ENCODE data around the gene PDE1C.

The PDE1C gene

DNA sequence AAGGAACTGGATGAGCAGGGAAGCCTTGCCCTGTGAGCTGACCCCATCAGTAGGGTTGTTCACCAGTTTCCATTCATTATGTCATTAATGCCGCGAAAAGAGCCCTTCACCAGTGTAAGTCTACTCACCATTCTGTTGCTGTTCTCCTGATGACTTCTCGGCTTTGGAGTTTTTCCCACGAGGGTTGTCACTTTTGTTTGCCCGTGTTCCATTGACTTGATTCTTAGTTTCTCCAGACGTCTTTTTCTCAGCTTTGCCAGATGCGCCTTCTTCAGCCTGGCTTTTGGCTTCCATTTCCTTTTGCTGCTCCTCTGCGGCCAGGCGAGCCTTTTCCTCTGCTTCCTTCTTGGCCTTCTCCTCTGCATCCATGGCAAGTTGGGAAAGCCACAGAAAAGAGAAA lies 254.4 kb downstream of the PDE1C start:
- Histone ChIP-seq H3K4me1 (ENCODE audit: control insufficient read depth, insufficient read depth, low read length, unreplicated experiment) (peaks cover 25% of the 10 kb centered on the region), H3K27ac (ENCODE audit: low read depth, low read length) (no peak overlapping the region), H3K4me3 (ENCODE audit: low read depth, low read length) (no peak overlapping the region), H3K79me2 (ENCODE audit: control insufficient read depth, insufficient read depth, low read length, unreplicated experiment) (no peaks in the 10 kb centered on the region), H3K27me3 (ENCODE audit: insufficient read depth, low read length) (no peaks in the 10 kb centered on the region), H3K36me3 (ENCODE audit: insufficient read depth, low read length) (no peaks in the 10 kb centered on the region), H2AFZ (ENCODE audit: low read length, unreplicated experiment) (no peak overlapping the region)

GRCh38 chr7:31814187-31814586 lies 256.0 kb downstream of the PDE1C start:
- H3K79me2 ChIP-seq (ENCODE audit: control insufficient read depth, insufficient read depth, low read length, unreplicated experiment), result no peaks in the 10 kb centered on the region
- no peak overlapping the region for H2AFZ ChIP-seq (ENCODE audit: low read length, unreplicated experiment)
- H3K27ac ChIP-seq (ENCODE audit: low read depth, low read length), result no peak overlapping the region
- H3K4me1 ChIP-seq (ENCODE audit: control insufficient read depth, insufficient read depth, low read length, unreplicated experiment), result peaks cover 25% of the 10 kb centered on the region
- no peaks in the 10 kb centered on the region for H3K36me3 ChIP-seq (ENCODE audit: insufficient read depth, low read length)
- H3K4me3 ChIP-seq (ENCODE audit: low read depth, low read length), result no peak overlapping the region
- no peaks in the 10 kb centered on the region for H3K27me3 ChIP-seq (ENCODE audit: insufficient read depth, low read length)

DNA sequence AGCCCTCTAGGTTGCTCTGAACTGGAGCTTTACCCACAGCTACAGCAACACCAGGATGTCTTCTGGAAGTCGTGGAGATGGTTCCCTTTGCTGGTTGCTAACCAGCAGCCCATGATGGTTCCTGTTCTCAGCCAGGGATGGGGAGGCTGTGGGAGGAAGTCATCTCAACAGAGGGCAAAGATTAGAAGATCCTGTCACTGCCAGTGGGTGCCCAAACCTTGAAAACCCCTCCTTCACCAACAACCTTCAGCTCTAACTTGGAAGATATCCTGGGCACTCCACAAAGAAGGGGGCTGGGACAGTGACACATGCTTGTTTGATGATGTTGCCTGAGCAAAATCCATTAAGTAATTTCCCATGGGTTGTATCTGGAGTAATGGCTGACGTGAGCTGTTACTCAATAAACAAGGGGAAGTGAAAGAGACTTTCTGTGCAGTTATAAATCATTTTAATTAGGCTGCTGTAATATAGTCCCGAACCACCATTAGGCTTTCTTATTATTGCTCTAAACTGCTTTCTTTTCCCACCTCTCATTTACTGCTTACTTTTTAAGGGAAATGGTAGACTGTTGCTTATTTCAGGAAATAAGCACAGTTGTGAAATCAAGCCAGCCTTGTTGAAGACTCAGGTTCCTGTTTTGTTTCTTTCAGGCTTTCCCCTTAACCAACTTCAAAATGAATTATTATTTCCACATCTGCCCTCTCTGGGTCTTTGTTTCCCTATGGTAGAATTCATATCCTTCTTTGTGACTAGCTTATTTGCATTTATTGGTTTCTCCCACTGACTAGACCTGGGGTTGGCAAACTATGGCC lies 258.4 kb downstream of the PDE1C start:
- H3K79me2 ChIP-seq (ENCODE audit: control insufficient read depth, insufficient read depth, low read length, unreplicated experiment), result no peaks in the 10 kb centered on the region
- no peaks in the 10 kb centered on the region for H3K36me3 ChIP-seq (ENCODE audit: insufficient read depth, low read length)
- peak overlapping the region; percentile 60 for H3K27ac ChIP-seq (ENCODE audit: low read depth, low read length)
- no peaks in the 10 kb centered on the region for H3K27me3 ChIP-seq (ENCODE audit: insufficient read depth, low read length)
- peak overlapping the region; percentile 11; the same call in 1 of the 2 replicates for H3K4me3 ChIP-seq (ENCODE audit: low read depth, low read length)
- peaks cover 24% of the 10 kb centered on the region for H3K4me1 ChIP-seq (ENCODE audit: control insufficient read depth, insufficient read depth, low read length, unreplicated experiment)
- peak overlapping the region; percentile 79 for H2AFZ ChIP-seq (ENCODE audit: low read length, unreplicated experiment)

GRCh38 chr7:31805209-31805818 lies 264.9 kb downstream of the PDE1C start:
- no peaks in the 10 kb centered on the region for H3K36me3 ChIP-seq (ENCODE audit: insufficient read depth, low read length)
- H3K79me2 ChIP-seq (ENCODE audit: control insufficient read depth, insufficient read depth, low read length, unreplicated experiment), result no peaks in the 10 kb centered on the region
- no peaks in the 10 kb centered on the region for H3K27me3 ChIP-seq (ENCODE audit: insufficient read depth, low read length)
- H3K4me1 ChIP-seq (ENCODE audit: control insufficient read depth, insufficient read depth, low read length, unreplicated experiment), result peaks cover 4% of the 10 kb centered on the region
- H2AFZ ChIP-seq (ENCODE audit: low read length, unreplicated experiment), result peak overlapping the region; percentile 100
- H3K27ac ChIP-seq (ENCODE audit: low read depth, low read length), result 0 out of 2 replicates have a peak overlapping the region, but pooled peaks have one; percentile 13
- H3K4me3 ChIP-seq (ENCODE audit: low read depth, low read length), result peak overlapping the region; percentile 70

- Histone ChIP-seq H3K4me3 (ENCODE audit: low read depth, low read length) (no peak overlapping the region), H2AFZ (ENCODE audit: low read length, unreplicated experiment) (no peak overlapping the region), H3K4me1 (ENCODE audit: control insufficient read depth, insufficient read depth, low read length, unreplicated experiment) (no peaks in the 10 kb centered on the region), H3K27ac (ENCODE audit: low read depth, low read length) (no peak overlapping the region), H3K36me3 (ENCODE audit: insufficient read depth, low read length) (no peaks in the 10 kb centered on the region), H3K27me3 (ENCODE audit: insufficient read depth, low read length) (no peaks in the 10 kb centered on the region), H3K79me2 (ENCODE audit: control insufficient read depth, insufficient read depth, low read length, unreplicated experiment) (no peaks in the 10 kb centered on the region)
Measured at GRCh38 chr7:31796375-31796774, 273.8 kb downstream of the PDE1C start.

DNA sequence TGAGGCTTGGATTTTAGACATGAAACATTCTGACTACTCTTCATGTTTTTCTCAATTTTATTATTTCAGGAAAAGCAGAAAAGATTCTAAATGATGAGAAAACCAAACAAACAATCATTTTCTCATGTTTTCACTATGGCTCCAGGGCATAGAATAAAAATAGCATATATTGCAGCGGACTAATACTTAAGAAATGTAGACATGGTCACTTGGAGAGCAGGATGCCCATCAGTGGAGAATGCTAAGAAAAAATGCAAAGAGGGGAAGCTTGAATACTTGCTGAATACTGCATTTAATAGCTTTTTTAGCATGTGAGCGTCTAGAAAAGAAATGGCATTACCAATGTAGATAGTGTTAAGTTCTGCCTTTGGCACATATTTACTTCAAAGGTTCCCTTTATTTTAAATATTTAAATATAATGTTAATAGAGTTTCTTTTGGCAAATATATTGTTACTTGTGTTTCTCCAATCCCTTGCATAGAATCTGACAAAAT lies 275.3 kb downstream of the PDE1C start:
- no peaks in the 10 kb centered on the region for H3K4me1 ChIP-seq (ENCODE audit: control insufficient read depth, insufficient read depth, low read length, unreplicated experiment)
- no peaks in the 10 kb centered on the region for H3K27me3 ChIP-seq (ENCODE audit: insufficient read depth, low read length)
- no peaks in the 10 kb centered on the region for H3K79me2 ChIP-seq (ENCODE audit: control insufficient read depth, insufficient read depth, low read length, unreplicated experiment)
- H3K27ac ChIP-seq (ENCODE audit: low read depth, low read length), result no peak overlapping the region
- H3K4me3 ChIP-seq (ENCODE audit: low read depth, low read length), result no peak overlapping the region
- H2AFZ ChIP-seq (ENCODE audit: low read length, unreplicated experiment), result no peak overlapping the region
- H3K36me3 ChIP-seq (ENCODE audit: insufficient read depth, low read length), result no peaks in the 10 kb centered on the region

- H3K27me3 ChIP-seq (ENCODE audit: insufficient read depth, low read length), result no peaks in the 10 kb centered on the region
- H3K79me2 ChIP-seq (ENCODE audit: control insufficient read depth, insufficient read depth, low read length, unreplicated experiment), result no peaks in the 10 kb centered on the region
- H2AFZ ChIP-seq (ENCODE audit: low read length, unreplicated experiment), result no peak overlapping the region
- H3K27ac ChIP-seq (ENCODE audit: low read depth, low read length), result no peak overlapping the region
- no peak overlapping the region for H3K4me3 ChIP-seq (ENCODE audit: low read depth, low read length)
- H3K4me1 ChIP-seq (ENCODE audit: control insufficient read depth, insufficient read depth, low read length, unreplicated experiment), result no peaks in the 10 kb centered on the region
- no peaks in the 10 kb centered on the region for H3K36me3 ChIP-seq (ENCODE audit: insufficient read depth, low read length)
Measured at GRCh38 chr7:31791881-31792280, 278.3 kb downstream of the PDE1C start.

DNA sequence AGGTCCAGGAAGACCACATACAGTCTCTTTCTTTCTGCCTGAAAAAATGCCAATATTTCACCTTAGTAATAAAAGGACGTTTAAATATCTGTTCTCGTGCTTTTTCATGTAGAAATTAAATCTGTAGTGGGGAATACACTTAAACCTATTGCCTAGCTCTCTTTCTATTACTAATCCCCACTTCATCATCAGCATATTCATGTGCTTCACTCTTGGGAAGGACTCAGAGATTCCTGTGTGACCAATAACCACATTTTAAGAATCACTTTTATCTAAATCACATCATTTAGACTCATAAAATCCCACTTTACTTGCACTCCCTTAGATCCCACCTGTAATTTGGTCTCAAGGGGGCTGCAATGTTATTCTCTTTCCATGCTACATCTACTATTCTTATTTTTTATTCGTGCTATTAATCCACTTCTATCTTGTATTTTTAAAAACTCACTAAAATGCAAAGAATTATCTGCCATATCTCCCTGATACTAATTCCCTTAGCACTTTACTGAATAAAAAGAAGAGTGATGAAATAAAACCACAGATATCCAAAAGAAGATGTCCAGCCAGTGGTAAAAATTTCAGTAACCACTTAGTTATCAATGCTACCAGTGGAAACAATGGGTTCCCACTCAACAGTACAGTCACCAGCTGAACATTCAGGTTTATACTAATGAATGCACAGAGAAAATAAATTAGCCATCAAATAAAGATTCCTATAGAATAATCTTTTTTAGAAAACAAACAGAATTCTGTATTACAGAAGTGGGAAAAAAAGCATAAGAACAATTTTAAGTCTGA lies 281.1 kb downstream of the PDE1C start:
- H3K4me1 ChIP-seq (ENCODE audit: control insufficient read depth, insufficient read depth, low read length, unreplicated experiment), result peaks cover 4% of the 10 kb centered on the region
- H3K79me2 ChIP-seq (ENCODE audit: control insufficient read depth, insufficient read depth, low read length, unreplicated experiment), result no peaks in the 10 kb centered on the region
- no peaks in the 10 kb centered on the region for H3K27me3 ChIP-seq (ENCODE audit: insufficient read depth, low read length)
- no peaks in the 10 kb centered on the region for H3K36me3 ChIP-seq (ENCODE audit: insufficient read depth, low read length)
- no peak overlapping the region for H2AFZ ChIP-seq (ENCODE audit: low read length, unreplicated experiment)
- H3K27ac ChIP-seq (ENCODE audit: low read depth, low read length), result no peak overlapping the region
- no peak overlapping the region for H3K4me3 ChIP-seq (ENCODE audit: low read depth, low read length)

DNA sequence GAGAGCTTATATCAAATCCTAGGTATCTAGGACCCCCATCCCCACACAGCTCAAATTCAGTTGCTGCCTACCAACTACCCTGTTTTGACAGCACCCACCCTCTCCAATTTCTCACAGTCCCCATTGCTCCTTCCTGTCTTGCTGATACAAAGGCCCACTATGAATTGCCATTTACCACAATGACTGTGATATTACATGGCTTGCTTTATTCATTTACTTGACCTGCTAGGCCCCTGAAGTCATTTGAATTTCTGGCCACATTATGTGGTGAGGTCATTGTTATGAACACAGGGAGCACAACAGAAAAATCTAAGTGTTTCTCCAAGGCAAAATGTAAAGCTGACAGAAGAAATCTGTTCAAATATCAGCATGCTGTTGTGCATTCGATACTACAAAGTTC lies 281.8 kb downstream of the PDE1C start:
- H2AFZ ChIP-seq (ENCODE audit: low read length, unreplicated experiment), result no peak overlapping the region
- H3K27ac ChIP-seq (ENCODE audit: low read depth, low read length), result no peak overlapping the region
- no peaks in the 10 kb centered on the region for H3K36me3 ChIP-seq (ENCODE audit: insufficient read depth, low read length)
- H3K4me1 ChIP-seq (ENCODE audit: control insufficient read depth, insufficient read depth, low read length, unreplicated experiment), result peaks cover 4% of the 10 kb centered on the region
- no peaks in the 10 kb centered on the region for H3K79me2 ChIP-seq (ENCODE audit: control insufficient read depth, insufficient read depth, low read length, unreplicated experiment)
- no peaks in the 10 kb centered on the region for H3K27me3 ChIP-seq (ENCODE audit: insufficient read depth, low read length)
- H3K4me3 ChIP-seq (ENCODE audit: low read depth, low read length), result no peak overlapping the region

GRCh38 chr7:31786326-31786725 lies 283.9 kb downstream of the PDE1C start:
- H2AFZ ChIP-seq (ENCODE audit: low read length, unreplicated experiment), result no peak overlapping the region
- H3K4me3 ChIP-seq (ENCODE audit: low read depth, low read length), result no peak overlapping the region
- no peaks in the 10 kb centered on the region for H3K27me3 ChIP-seq (ENCODE audit: insufficient read depth, low read length)
- no peaks in the 10 kb centered on the region for H3K36me3 ChIP-seq (ENCODE audit: insufficient read depth, low read length)
- no peak overlapping the region for H3K27ac ChIP-seq (ENCODE audit: low read depth, low read length)
- H3K4me1 ChIP-seq (ENCODE audit: control insufficient read depth, insufficient read depth, low read length, unreplicated experiment), result peaks cover 4% of the 10 kb centered on the region
- no peaks in the 10 kb centered on the region for H3K79me2 ChIP-seq (ENCODE audit: control insufficient read depth, insufficient read depth, low read length, unreplicated experiment)
